Osteocyte (in vitro differentiated cells): ENCODE data around the gene EIPR1. TPM values are rescaled to one million over a fixed set of nuclear protein-coding genes. Genes with fewer than 3 reads are reported as not detected.

Source experiments
- DNase-seq: peaks from one replicate; pipeline ENCODE4 v3.0.0; 2021; ENCODE audit warnings: mixed read lengths; ENCODE audit not compliant: unreplicated experiment; ENCODE audit errors: extremely low spot score
- H3K27ac Mint-ChIP-seq: one replicate; pipeline ENCODE4 v1.8.0; 2021; ENCODE audit warnings: mild to moderate bottlenecking, mixed read lengths; ENCODE audit not compliant: unreplicated experiment
- H3K27me3 Mint-ChIP-seq: one replicate; pipeline ENCODE4 v1.8.0; 2021; ENCODE audit warnings: mixed read lengths; ENCODE audit not compliant: unreplicated experiment
- H3K36me3 Mint-ChIP-seq: one replicate; pipeline ENCODE4 v1.8.0; 2021; ENCODE audit warnings: mixed read lengths; ENCODE audit not compliant: unreplicated experiment
- H3K4me1 Mint-ChIP-seq: one replicate; pipeline ENCODE4 v1.8.0; 2021; ENCODE audit warnings: mixed read lengths; ENCODE audit not compliant: unreplicated experiment
- H3K4me3 Mint-ChIP-seq: one replicate; pipeline ENCODE4 v1.8.0; 2021; ENCODE audit warnings: mild to moderate bottlenecking, moderate library complexity, mixed read lengths; ENCODE audit not compliant: unreplicated experiment
- H3K9me3 Mint-ChIP-seq: one replicate; pipeline ENCODE4 v1.8.0; 2021; ENCODE audit warnings: mixed read lengths; ENCODE audit not compliant: unreplicated experiment
- CTCF ChIP-seq: fragments of 200-600 bp; sonication (generic); IDR thresholded peaks from 2 replicates; pipeline ENCODE4 v1.5.0; 2021; ENCODE audit warnings: antibody characterized with exemption, mild to moderate bottlenecking, moderate library complexity
- total RNA-seq: library from RNA; stranded (reverse); gene quantifications from 2 replicates; pipeline ENCODE4 v1.2.1, GENCODE V29; 2021

Gene EIPR1
- total RNA-seq, 1 donor from 2014 or later: 19.9 TPM

GRCh38 chr2:3418766-3419404 lies 41.3 kb upstream of the EIPR1 start:
- H3K4me3 Mint-ChIP-seq: no peak overlapping the region
- H3K27ac Mint-ChIP-seq: no peak overlapping the region

GRCh38 chr2:3414133-3414860 lies 36.7 kb upstream of the EIPR1 start:
- Mint-ChIP-seq H3K4me3 (no peak overlapping the region), H3K36me3 (peaks cover 9% of the 10 kb centered on the region), H3K4me1 (no peaks in the 10 kb centered on the region), H3K9me3 (no peaks in the 10 kb centered on the region), H3K27me3 (no peaks in the 10 kb centered on the region), H3K27ac (no peak overlapping the region)
- TF ChIP-seq CTCF: no peak
- no peak for DNase-seq

More at GRCh38 chr2:3418766-3419404, 41.3 kb upstream of the EIPR1 start:
- Mint-ChIP-seq H3K9me3 (no peaks in the 10 kb centered on the region), H3K36me3 (peaks cover 26% of the 10 kb centered on the region), H3K27me3 (no peaks in the 10 kb centered on the region), H3K4me1 (no peaks in the 10 kb centered on the region)
- peak; percentile 82 for DNase-seq
- no peak for TF ChIP-seq CTCF

- Mint-ChIP-seq H3K4me1 (no peaks in the 10 kb centered on the region), H3K27ac (no peak overlapping the region), H3K36me3 (peaks cover 15% of the 10 kb centered on the region), H3K4me3 (no peak overlapping the region), H3K9me3 (no peaks in the 10 kb centered on the region), H3K27me3 (no peaks in the 10 kb centered on the region)
- no peak for TF ChIP-seq CTCF
- no peak for DNase-seq
Measured at GRCh38 chr2:3413697-3414096, 36.1 kb upstream of the EIPR1 start.

- H3K36me3 Mint-ChIP-seq: peaks cover 14% of the 10 kb centered on the region
- H3K4me3 Mint-ChIP-seq: no peak overlapping the region
- no peak for DNase-seq
- H3K9me3 Mint-ChIP-seq: no peaks in the 10 kb centered on the region
- TF ChIP-seq CTCF: no peak
- H3K27ac Mint-ChIP-seq: no peak overlapping the region
- peaks cover 5% of the 10 kb centered on the region for H3K4me1 Mint-ChIP-seq
- H3K27me3 Mint-ChIP-seq: no peaks in the 10 kb centered on the region
Measured at GRCh38 chr2:3411103-3411502, 33.5 kb upstream of the EIPR1 start.

- peaks cover 22% of the 10 kb centered on the region for H3K36me3 Mint-ChIP-seq
- no peak overlapping the region for H3K4me3 Mint-ChIP-seq
- DNase-seq: no peak
- TF ChIP-seq CTCF: no peak
- H3K9me3 Mint-ChIP-seq: no peaks in the 10 kb centered on the region
- peaks cover 7% of the 10 kb centered on the region for H3K4me1 Mint-ChIP-seq
- no peaks in the 10 kb centered on the region for H3K27me3 Mint-ChIP-seq
- no peak overlapping the region for H3K27ac Mint-ChIP-seq
Measured at GRCh38 chr2:3409627-3410170, 32.1 kb upstream of the EIPR1 start.
